H9 (cell line): ENCODE measurements around the gene CACNA1D. TPM values are rescaled to one million over a fixed set of nuclear protein-coding genes. Genes with fewer than 3 reads are reported as not detected.
A peak's percentile ranks its signal among the peaks of the same experiment; 100 is the strongest.

ENCODE experiments used
- DNase-seq: peaks from one replicate; pipeline ENCODE4 v3.0.0-alpha.2; 2017
- H2AFZ ChIP-seq: one replicate; pipeline ENCODE4 v1.6.1; 2013; ENCODE audit warnings: mild to moderate bottlenecking, low read length, control low read depth, moderate library complexity
- H2AK5ac ChIP-seq: 2 replicates; pipeline ENCODE4 v1.6.1; 2013; ENCODE audit warnings: low read length, control low read depth, mixed read lengths; ENCODE audit not compliant: insufficient read length
- H2BK120ac ChIP-seq: one replicate; pipeline ENCODE4 v1.6.1; 2013; ENCODE audit warnings: low read depth, mild to moderate bottlenecking, low read length, control low read depth, inconsistent platforms; ENCODE audit not compliant: poor library complexity, severe bottlenecking
- H2BK12ac ChIP-seq: 2 replicates; pipeline ENCODE4 v1.6.1; 2013; ENCODE audit warnings: low read length, control low read depth, mixed read lengths, low read depth; ENCODE audit not compliant: insufficient read length
- H2BK15ac ChIP-seq: 2 replicates; pipeline ENCODE4 v1.6.1; 2013; ENCODE audit warnings: low read depth, low read length, control low read depth
- H2BK20ac ChIP-seq: one replicate; pipeline ENCODE4 v1.6.1; 2013; ENCODE audit warnings: low read depth, mild to moderate bottlenecking, low read length, control low read depth, inconsistent platforms; ENCODE audit not compliant: poor library complexity, severe bottlenecking
- H2BK5ac ChIP-seq: 2 replicates; pipeline ENCODE4 v1.6.1; 2013; ENCODE audit warnings: low read length, control low read depth, mixed read lengths; ENCODE audit not compliant: insufficient read length
- H3K14ac ChIP-seq: 2 replicates; pipeline ENCODE4 v1.6.1; 2013; ENCODE audit warnings: low read length, control low read depth; ENCODE audit not compliant: insufficient read depth
- H3K18ac ChIP-seq: 2 replicates; pipeline ENCODE4 v1.6.1; 2013; ENCODE audit warnings: low read depth, mild to moderate bottlenecking, mixed read lengths, low read length, control low read depth; ENCODE audit not compliant: insufficient read length
- H3K23ac ChIP-seq: 2 replicates; pipeline ENCODE4 v1.6.1; 2013; ENCODE audit warnings: low read length, control low read depth, mixed read lengths, low read depth; ENCODE audit not compliant: insufficient read length
- H3K23me2 ChIP-seq: 2 replicates; pipeline ENCODE4 v1.6.1; 2013; ENCODE audit warnings: low read depth, mild to moderate bottlenecking, mixed read lengths, low read length, control low read depth; ENCODE audit not compliant: insufficient read length, poor library complexity, severe bottlenecking
- H3K27ac ChIP-seq: 2 replicates; pipeline ENCODE4 v1.5.1; 2013; ENCODE audit warnings: low read length, control low read depth, mixed read lengths, low read depth; ENCODE audit not compliant: insufficient read length
- H3K27me3 ChIP-seq: 2 replicates; pipeline ENCODE4 v1.6.1; 2013; ENCODE audit warnings: low read length, control low read depth, inconsistent platforms; ENCODE audit not compliant: insufficient read depth
- H3K4ac ChIP-seq: 2 replicates; pipeline ENCODE4 v1.6.1; 2013; ENCODE audit warnings: low read depth, mild to moderate bottlenecking, control low read depth, inconsistent platforms, low read length, moderate library complexity
- H3K4me1 ChIP-seq: 2 replicates; pipeline ENCODE4 v1.6.1; 2013; ENCODE audit warnings: low read length, control low read depth, inconsistent platforms; ENCODE audit not compliant: insufficient read depth
- H3K4me2 ChIP-seq: 2 replicates; pipeline ENCODE4 v1.6.1; 2013; ENCODE audit warnings: low read length, control low read depth, mixed read lengths; ENCODE audit not compliant: insufficient read length, insufficient read depth
- H3K56ac ChIP-seq: 2 replicates; pipeline ENCODE4 v1.6.1; 2013; ENCODE audit warnings: low read depth, mild to moderate bottlenecking, mixed read lengths, low read length, control low read depth; ENCODE audit not compliant: insufficient read length
- H3K79me1 ChIP-seq: 2 replicates; pipeline ENCODE4 v1.6.1; 2013; ENCODE audit warnings: low read depth, mild to moderate bottlenecking, moderate library complexity, low read length, control low read depth, inconsistent platforms; ENCODE audit not compliant: insufficient read depth, poor library complexity, severe bottlenecking
- H3K79me2 ChIP-seq: 2 replicates; pipeline ENCODE4 v1.6.1; 2013; ENCODE audit warnings: low read length, control low read depth, inconsistent platforms; ENCODE audit not compliant: insufficient read depth
- H3K9ac ChIP-seq: 2 replicates; pipeline ENCODE4 v1.6.1; 2013; ENCODE audit warnings: low read length, control low read depth, mixed read lengths; ENCODE audit not compliant: insufficient read length; ENCODE audit errors: extremely low read depth
- H3K9me3 ChIP-seq: one replicate; pipeline ENCODE4 v1.6.1; 2013; ENCODE audit warnings: low read depth, low read length, inconsistent platforms; ENCODE audit not compliant: control insufficient read depth
- H3T11ph ChIP-seq: one replicate; pipeline ENCODE4 v1.6.1; 2013; ENCODE audit warnings: mild to moderate bottlenecking, low read length, control low read depth, inconsistent platforms
- H4K20me1 ChIP-seq: one replicate; pipeline ENCODE4 v1.6.1; 2013; ENCODE audit not compliant: control insufficient read depth, insufficient read length, insufficient read depth
- H4K5ac ChIP-seq: 2 replicates; pipeline ENCODE4 v1.6.1; 2013; ENCODE audit warnings: low read depth, mild to moderate bottlenecking, mixed read lengths, low read length, control low read depth; ENCODE audit not compliant: insufficient read length
- H4K8ac ChIP-seq: replicated peaks from 2 replicates; pipeline ENCODE4 v1.6.1; 2013; ENCODE audit warnings: low read length, control low read depth, mixed read lengths, low read depth; ENCODE audit not compliant: insufficient read length
- H4K91ac ChIP-seq: 2 replicates; pipeline ENCODE4 v1.6.1; 2013; ENCODE audit warnings: low read depth, mild to moderate bottlenecking, moderate library complexity, mixed read lengths, low read length, control low read depth; ENCODE audit not compliant: insufficient read length
- H3K27ac Mint-ChIP-seq, 3 experiments: 2 replicates in 2 of 3; 3 replicates in 1 of 3; pipeline ENCODE4 v1.8.0; 2020 to 2021; ENCODE audit warnings: mixed read lengths in 3 of 3, mild to moderate bottlenecking in 1 of 3, moderate library complexity in 1 of 3
- H3K27me3 Mint-ChIP-seq: 2 replicates; pipeline ENCODE4 v1.8.0; 2021; ENCODE audit warnings: low read depth, mild to moderate bottlenecking, moderate library complexity, mixed read lengths
- H3K36me3 Mint-ChIP-seq, 3 experiments: 2 replicates in 2 of 3; 3 replicates in 1 of 3; pipeline ENCODE4 v1.8.0; 2020 to 2021; ENCODE audit warnings: low read depth in 3 of 3, mixed read lengths in 3 of 3; ENCODE audit not compliant: insufficient read depth in 1 of 3
- H3K4me1 Mint-ChIP-seq, 2 experiments: 2 replicates each; pipeline ENCODE4 v1.8.0; 2020; ENCODE audit warnings: mixed read lengths in 2 of 2
- H3K4me3 Mint-ChIP-seq, 2 experiments: 2 replicates in 1 of 2; 3 replicates in 1 of 2; pipeline ENCODE4 v1.8.0; 2020 to 2021; ENCODE audit warnings: mild to moderate bottlenecking in 2 of 2, mixed read lengths in 2 of 2, moderate library complexity in 1 of 2
- H3K9me3 Mint-ChIP-seq, 2 experiments: 2 replicates in 1 of 2; 3 replicates in 1 of 2; pipeline ENCODE4 v1.8.0; 2020; ENCODE audit warnings: mild to moderate bottlenecking in 2 of 2, mixed read lengths in 2 of 2, moderate library complexity in 1 of 2
- CTCF ChIP-seq: fragments of 200-600 bp; sonication (generic); conservative IDR thresholded peaks from 3 replicates; pipeline ENCODE4 v1.8.0; 2021; ENCODE audit warnings: antibody characterized with exemption, mild to moderate bottlenecking
- WGBS: extraction: QIAGEN DNeasy Blood & Tissue Kit; methylation state at CpG from one replicate; pipeline ENCODE4 v1.1.7; 2013; ENCODE audit warnings: missing lambda C conversion rate, low lambda C conversion rate, mixed read lengths; ENCODE audit not compliant: insufficient read length; ENCODE audit errors: extremely low coverage; 5-methylcytosine and 5-hydroxymethylcytosine counted together
- total RNA-seq: library from RNA; stranded (reverse); gene quantifications from 2 replicates; pipeline ENCODE4 v1.2.1, GENCODE V29; 2021

CACNA1D gene
- total RNA-seq, 1 experiment from 2014 or later, result 3.5 TPM

DNA sequence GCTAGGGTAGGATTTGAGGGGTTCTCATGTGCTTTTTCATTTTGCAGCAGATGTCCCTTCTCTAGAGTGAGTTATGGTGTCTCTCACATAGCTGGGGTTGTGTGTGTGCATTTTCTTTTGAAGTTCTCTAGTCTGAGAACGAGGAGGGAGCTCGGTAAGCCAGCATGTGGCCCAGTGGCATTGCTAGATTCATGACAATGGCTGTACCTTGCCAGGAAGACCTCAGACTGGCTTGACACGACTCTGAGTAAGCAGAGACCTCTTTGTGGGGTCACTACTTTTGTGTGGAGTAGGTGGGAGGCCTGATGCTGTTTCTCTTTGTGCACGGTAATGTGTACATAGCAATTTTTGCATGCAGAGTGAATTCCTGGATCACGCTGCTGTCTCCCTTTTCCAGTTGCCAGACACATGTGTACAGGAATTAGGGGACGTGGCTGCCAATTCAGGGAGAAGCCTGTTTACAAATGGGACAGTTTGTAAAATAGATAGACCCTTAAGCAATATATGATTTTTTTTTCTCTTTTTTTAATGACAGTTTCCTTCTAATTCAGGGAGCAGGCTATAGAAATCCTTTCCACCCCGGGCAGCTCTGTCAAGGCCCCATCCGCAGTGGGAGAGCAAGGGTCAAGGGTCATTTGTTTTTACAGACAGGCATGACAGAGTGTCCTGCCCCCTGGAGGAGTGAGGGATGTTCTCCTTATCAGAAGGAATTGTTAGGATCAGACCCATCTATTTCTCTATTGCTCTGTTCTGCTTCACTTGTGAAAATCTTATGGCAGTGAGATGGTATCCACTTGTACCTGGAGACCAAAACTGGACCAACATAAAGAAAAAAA lies 4.6 kb downstream of the CACNA1D start:
- no peaks in the 10 kb centered on the region for H3K79me1 ChIP-seq
- no peak overlapping the region for H3K27ac ChIP-seq
- DNase-seq, result peak; percentile 41
- no peaks in the 10 kb centered on the region for H3K9me3 Mint-ChIP-seq
- H2AK5ac ChIP-seq, result no peak overlapping the region
- peaks cover 9% of the 10 kb centered on the region for H3K27me3 ChIP-seq
- peak; percentile 54 for TF ChIP-seq CTCF
- WGBS, result no CpG with 5 or more reads among the region's 8 CpGs
- H3K9ac ChIP-seq, result no peak overlapping the region
- no peak overlapping the region for H3T11ph ChIP-seq
- H4K8ac ChIP-seq, result no peak overlapping the region
- H4K20me1 ChIP-seq, result no peaks in the 10 kb centered on the region
- H2BK120ac ChIP-seq, result no peak overlapping the region
- no peaks in the 10 kb centered on the region for H3K36me3 Mint-ChIP-seq
- no peak overlapping the region for H2AFZ ChIP-seq
- H3K79me2 ChIP-seq, result no peaks in the 10 kb centered on the region
- H3K27ac Mint-ChIP-seq, result no peak overlapping the region
- no peak overlapping the region for H3K4ac ChIP-seq
- H3K9me3 ChIP-seq, result no peaks in the 10 kb centered on the region
- H3K23me2 ChIP-seq, result peaks cover 12% of the 10 kb centered on the region
- no peak overlapping the region for H4K5ac ChIP-seq
- no peaks in the 10 kb centered on the region for H3K4me1 ChIP-seq
- H3K4me1 Mint-ChIP-seq, result peaks cover 7 to 8% of the 10 kb centered on the region in 2 experiments
- H3K4me3 Mint-ChIP-seq, result no peak overlapping the region
- no peak overlapping the region for H3K18ac ChIP-seq
- no peak overlapping the region for H3K4me2 ChIP-seq
- no peak overlapping the region for H3K14ac ChIP-seq
- H4K91ac ChIP-seq, result no peak overlapping the region
- no peak overlapping the region for H3K56ac ChIP-seq
- no peak overlapping the region for H2BK15ac ChIP-seq
- no peak overlapping the region for H2BK5ac ChIP-seq
- H3K27me3 Mint-ChIP-seq, result peaks cover 41% of the 10 kb centered on the region
- no peak overlapping the region for H2BK20ac ChIP-seq
- no peak overlapping the region for H2BK12ac ChIP-seq
- no peak overlapping the region for H3K23ac ChIP-seq
